Peyer's patch (tissue), 4 donors: ENCODE measurements around the gene LIPG. TPM values are rescaled to one million over a fixed set of nuclear protein-coding genes. Genes with fewer than 3 reads are reported as not detected.

Experiments used
- DNase-seq, 3 donors: peaks; one replicate each; pipeline ENCODE4 v3.0.0-alpha.2; 2017 to 2019
- H3K27ac ChIP-seq, 4 donors: fragments of 200-600 bp; sonication (generic); one replicate each; pipeline ENCODE4 v1.5.1; 2016 to 2019
- H3K27me3 ChIP-seq, 2 donors: fragments of 200-600 bp; sonication (generic); one replicate each; pipeline ENCODE4 v1.5.1; 2019
- H3K36me3 ChIP-seq, 3 donors: fragments of 200-600 bp; sonication (generic); one replicate each; pipeline ENCODE4 v1.5.1; 2016 to 2019
- H3K4me1 ChIP-seq, 4 donors: fragments of 200-600 bp; sonication (generic); one replicate each; pipeline ENCODE4 v1.5.1; 2016 to 2019
- H3K4me3 ChIP-seq, 4 donors: fragments of 200-600 bp; sonication (generic); 1 replicate in 3 of 4; 2 replicates in 1 of 4; pipeline ENCODE4 v1.5.1; 2016 to 2019; ENCODE audit warnings: mild to moderate bottlenecking in 1 of 4
- H3K9me3 ChIP-seq, 4 donors: fragments of 200-600 bp; sonication (generic); one replicate each; pipeline ENCODE4 v1.5.1; 2016 to 2019; ENCODE audit warnings: mild to moderate bottlenecking in 1 of 4
- POLR2A ChIP-seq, 2 donors: fragments of 450-650 bp; IDR thresholded peaks; one replicate each; pipeline ENCODE4 v1.5.1; 2017; ENCODE audit warnings: antibody characterized with exemption in 2 of 2, mild to moderate bottlenecking in 2 of 2, moderate library complexity in 2 of 2
- total RNA-seq, 4 donors: library from RNA; depleted of rRNA; stranded (reverse); fragments of >200 nt; gene quantifications; one replicate each; pipeline ENCODE4 v1.1.0, GENCODE V29; 2016
- TF ChIP-seq, protein P1 (sequence below), 6 experiments: fragments of 450-650 bp in 4 of 6; fragments of 200-600 bp in 2 of 6; sonication (generic) in 1 of 6; IDR thresholded peaks; one replicate each; pipeline ENCODE4 v1.5.1; 2017 to 2019; ENCODE audit warnings: antibody characterized with exemption in 6 of 6, mild to moderate bottlenecking in 3 of 6, moderate library complexity in 1 of 6

LIPG gene
- total RNA-seq, 4 donors from 2014 or later, result 19.3 to 63.5 (median 35.7) TPM

DNA sequence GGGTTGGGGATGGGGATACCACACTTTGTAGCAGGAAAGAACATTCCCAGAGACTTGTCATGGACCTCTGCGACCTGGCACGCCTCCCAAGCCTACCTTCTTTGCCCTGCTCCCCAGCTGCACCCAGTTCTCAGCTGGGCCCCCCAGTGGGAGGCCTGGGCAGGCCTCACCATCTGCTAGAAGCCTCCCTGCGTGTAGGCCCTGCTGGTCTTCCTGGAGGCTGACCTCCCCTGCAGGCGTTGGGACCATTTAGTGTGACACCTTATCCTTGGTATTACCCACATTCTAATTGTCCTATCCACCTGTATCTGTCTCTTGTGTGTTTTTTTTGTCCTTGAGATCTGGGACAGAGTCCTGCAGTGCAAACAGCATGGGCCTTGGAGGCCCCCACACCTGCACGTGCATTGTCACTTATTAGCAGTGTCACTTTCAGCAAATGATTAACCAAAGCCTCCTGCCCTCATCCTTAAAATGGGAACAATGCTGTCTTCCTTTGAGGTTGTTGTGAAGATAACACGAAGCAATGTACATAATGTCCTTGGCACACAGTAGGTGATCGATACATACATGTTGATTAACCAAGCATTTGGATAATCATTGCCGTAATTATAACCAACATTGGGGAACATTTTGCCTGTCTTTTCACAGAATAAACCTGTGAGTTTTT, 77.2 kb downstream of the LIPG start:
- Histone ChIP-seq H3K9me3 (no peaks in the 10 kb centered on the region), H3K27me3 (no peaks in the 10 kb centered on the region), H3K36me3 (no peaks in the 10 kb centered on the region), H3K4me1 (peaks cover 0 to 5% (median 0%) of the 10 kb centered on the region in 4 donors), H3K27ac (no peak overlapping the region), H3K4me3 (no peak overlapping the region)
- no peak for TF ChIP-seq POLR2A (IDR thresholded peaks at IDR 0.05)
- TF ChIP-seq, protein P1, sequence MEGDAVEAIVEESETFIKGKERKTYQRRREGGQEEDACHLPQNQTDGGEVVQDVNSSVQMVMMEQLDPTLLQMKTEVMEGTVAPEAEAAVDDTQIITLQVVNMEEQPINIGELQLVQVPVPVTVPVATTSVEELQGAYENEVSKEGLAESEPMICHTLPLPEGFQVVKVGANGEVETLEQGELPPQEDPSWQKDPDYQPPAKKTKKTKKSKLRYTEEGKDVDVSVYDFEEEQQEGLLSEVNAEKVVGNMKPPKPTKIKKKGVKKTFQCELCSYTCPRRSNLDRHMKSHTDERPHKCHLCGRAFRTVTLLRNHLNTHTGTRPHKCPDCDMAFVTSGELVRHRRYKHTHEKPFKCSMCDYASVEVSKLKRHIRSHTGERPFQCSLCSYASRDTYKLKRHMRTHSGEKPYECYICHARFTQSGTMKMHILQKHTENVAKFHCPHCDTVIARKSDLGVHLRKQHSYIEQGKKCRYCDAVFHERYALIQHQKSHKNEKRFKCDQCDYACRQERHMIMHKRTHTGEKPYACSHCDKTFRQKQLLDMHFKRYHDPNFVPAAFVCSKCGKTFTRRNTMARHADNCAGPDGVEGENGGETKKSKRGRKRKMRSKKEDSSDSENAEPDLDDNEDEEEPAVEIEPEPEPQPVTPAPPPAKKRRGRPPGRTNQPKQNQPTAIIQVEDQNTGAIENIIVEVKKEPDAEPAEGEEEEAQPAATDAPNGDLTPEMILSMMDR (IDR thresholded peaks at IDR 0.05), result no peak
- peak in 1 of 3 donors; percentile 22 for DNase-seq

DNA sequence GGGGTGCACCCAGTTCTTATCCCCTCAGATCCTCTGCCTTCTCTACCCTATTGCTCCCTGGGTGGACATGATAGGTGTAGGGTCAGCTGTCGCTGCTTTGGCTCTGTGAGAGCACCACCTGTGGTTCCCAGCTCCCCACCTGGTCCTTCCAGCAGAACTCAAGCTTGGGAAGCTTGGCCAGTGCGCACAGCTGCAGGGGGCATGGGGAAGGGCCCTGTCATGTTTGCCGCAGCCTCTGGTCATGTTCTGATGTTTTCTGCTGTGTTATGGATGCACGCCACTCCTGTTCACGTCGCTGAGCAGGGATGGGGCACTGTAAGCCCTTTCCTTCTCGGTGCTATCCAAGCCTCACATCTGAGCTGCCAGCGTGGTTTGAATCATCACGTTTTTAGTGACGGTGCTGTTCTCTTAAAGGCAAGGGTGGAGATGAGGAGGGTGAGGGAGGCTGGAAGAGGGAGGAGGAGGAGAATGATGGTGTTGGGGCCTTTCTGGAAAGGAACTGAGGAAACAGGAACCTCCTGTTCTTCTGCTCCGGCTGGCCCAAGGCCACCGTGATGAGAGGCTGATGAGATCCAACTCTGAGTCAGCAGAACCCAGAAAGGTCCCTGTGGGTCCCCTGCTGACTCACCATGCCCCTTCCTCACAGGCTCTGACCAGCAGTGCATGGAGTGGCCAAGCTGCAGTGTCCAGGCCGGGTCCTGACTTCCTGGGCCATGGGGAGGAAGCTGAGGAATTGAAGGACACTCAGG, 78.0 kb downstream of the LIPG start:
- peak in 1 of 3 donors; percentile 45 for DNase-seq
- Histone ChIP-seq H3K4me3 (no peak overlapping the region), H3K36me3 (no peaks in the 10 kb centered on the region), H3K9me3 (no peaks in the 10 kb centered on the region), H3K27me3 (no peaks in the 10 kb centered on the region), H3K4me1 (peaks cover 0 to 5% (median 0%) of the 10 kb centered on the region in 4 donors), H3K27ac (no peak overlapping the region)
- no peak for TF ChIP-seq POLR2A (IDR thresholded peaks at IDR 0.05)
- TF ChIP-seq, protein P1 (IDR thresholded peaks at IDR 0.05), result no peak

GRCh38 chr18:49640741-49641140, 78.9 kb downstream of the LIPG start:
- Histone ChIP-seq H3K36me3 (no peaks in the 10 kb centered on the region), H3K4me1 (peaks cover 0 to 5% (median 0%) of the 10 kb centered on the region in 4 donors), H3K4me3 (no peak overlapping the region), H3K27me3 (no peaks in the 10 kb centered on the region), H3K9me3 (no peaks in the 10 kb centered on the region), H3K27ac (no peak overlapping the region)
- TF ChIP-seq POLR2A (IDR thresholded peaks at IDR 0.05), result no peak
- TF ChIP-seq, protein P1 (IDR thresholded peaks at IDR 0.05), result no peak
- peak in 1 of 3 donors; percentile 32 for DNase-seq

DNA sequence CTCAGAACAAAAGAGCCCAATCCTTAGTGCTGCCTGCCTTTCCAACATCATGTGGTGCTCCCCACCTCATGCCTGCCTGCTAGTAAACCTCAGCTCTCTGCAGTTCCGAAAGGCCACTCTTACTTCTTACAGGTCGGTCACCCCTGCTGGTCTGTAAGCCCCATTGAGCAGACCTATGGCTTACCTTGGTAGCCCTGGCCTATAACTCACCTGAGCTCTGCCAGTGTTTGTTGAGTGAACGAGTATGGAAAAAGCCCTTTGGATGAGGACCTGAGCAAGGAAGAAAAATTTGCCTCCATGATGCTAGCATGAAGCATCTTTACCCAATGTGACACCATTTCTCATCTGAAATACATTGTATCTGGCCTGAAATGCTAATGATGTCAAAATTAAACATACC, 83.3 kb downstream of the LIPG start:
- Histone ChIP-seq H3K27me3 (no peaks in the 10 kb centered on the region), H3K9me3 (no peaks in the 10 kb centered on the region), H3K4me1 (peaks cover 0 to 23% (median 0%) of the 10 kb centered on the region in 4 donors), H3K27ac (peak overlapping the region in 1 of 4 donors; percentile 30), H3K4me3 (no peak overlapping the region), H3K36me3 (no peaks in the 10 kb centered on the region)
- no peak for TF ChIP-seq POLR2A (IDR thresholded peaks at IDR 0.05)
- TF ChIP-seq, protein P1 (IDR thresholded peaks at IDR 0.05), result no peak
- DNase-seq, result no peak

- DNase-seq, result peak in 1 of 3 donors; percentile 58
- TF ChIP-seq, protein P1 (IDR thresholded peaks at IDR 0.05), result no peak
- no peak for TF ChIP-seq POLR2A (IDR thresholded peaks at IDR 0.05)
- no peaks in the 10 kb centered on the region for H3K27me3 ChIP-seq
- H3K4me1 ChIP-seq, result peaks cover 0 to 23% (median 0%) of the 10 kb centered on the region in 4 donors
- H3K4me3 ChIP-seq, result no peak overlapping the region
- no peaks in the 10 kb centered on the region for H3K36me3 ChIP-seq
- no peaks in the 10 kb centered on the region for H3K9me3 ChIP-seq
- H3K27ac ChIP-seq, result peak overlapping the region in 2 of 4 donors; percentile 30 to 32
Observed at GRCh38 chr18:49645841-49646351, 84.0 kb downstream of the LIPG start.
